ENCODE data around the gene EIF3F. TPM values are rescaled to one million over a fixed set of nuclear protein-coding genes. Genes with fewer than 3 reads are reported as not detected.

EIF3F gene
- total RNA-seq, 4 donors from 2014 or later: 187 to 263 (median 231) TPM

GRCh38 chr11:8008212-8008611 lies 21.1 kb downstream of the EIF3F start:
- Histone ChIP-seq H3K4me3 (replicated peaks in 1 of 3) (no peak overlapping the region), H3K27ac (no peak overlapping the region), H3K4me1 (no peaks in the 10 kb centered on the region), H3K27me3 (no peaks in the 10 kb centered on the region), H3K36me3 (no peaks in the 10 kb centered on the region), H3K9me3 (no peaks in the 10 kb centered on the region)
- DNase-seq: no peak
- WGBS, 2 donors: 39 to 44% methylated on average over 4 of the region's 4 CpGs
- intact Hi-C loops (cut with DNase I): loop anchor here (5.0 kb wide), 1 partner anchor 84 kb away; no protein-coding TSS in a partner anchor
- TF ChIP-seq CTCF (IDR thresholded peaks at IDR 0.05) (no peak), POLR2A (IDR thresholded peaks at IDR 0.05) (no peak)

GRCh38 chr11:8009856-8010255 lies 22.7 kb downstream of the EIF3F start:
- no peak overlapping the region for H3K27ac ChIP-seq
- H3K9me3 ChIP-seq: no peaks in the 10 kb centered on the region
- no peak for TF ChIP-seq CTCF (IDR thresholded peaks at IDR 0.05)
- no peak for TF ChIP-seq POLR2A (IDR thresholded peaks at IDR 0.05)
- no peak overlapping the region for H3K4me3 ChIP-seq (replicated peaks in 1 of 3)
- no peak for DNase-seq
- H3K4me1 ChIP-seq: no peaks in the 10 kb centered on the region
- intact Hi-C loops (cut with DNase I): loop anchor here (5.0 kb wide), 1 partner anchor 82 kb away; no protein-coding TSS in a partner anchor
- no peaks in the 10 kb centered on the region for H3K27me3 ChIP-seq
- H3K36me3 ChIP-seq: no peaks in the 10 kb centered on the region
- 95 to 98% methylated on average over 3 of the region's 3 CpGs for WGBS, 2 donors

- intact Hi-C loops (cut with DNase I): no loop called here
- WGBS, 2 donors: 78 to 82% methylated on average over 2 of the region's 2 CpGs
- no peak for TF ChIP-seq CTCF (IDR thresholded peaks at IDR 0.05)
- TF ChIP-seq POLR2A (IDR thresholded peaks at IDR 0.05): no peak
- no peaks in the 10 kb centered on the region for H3K4me1 ChIP-seq
- DNase-seq: no peak
- no peaks in the 10 kb centered on the region for H3K27me3 ChIP-seq
- H3K27ac ChIP-seq: no peak overlapping the region
- no peaks in the 10 kb centered on the region for H3K9me3 ChIP-seq
- no peak overlapping the region for H3K4me3 ChIP-seq (replicated peaks in 1 of 3)
- H3K36me3 ChIP-seq: no peaks in the 10 kb centered on the region
Observed at GRCh38 chr11:8011371-8011770, 24.2 kb downstream of the EIF3F start.

- H3K4me3 ChIP-seq (replicated peaks in 1 of 3): no peak overlapping the region
- DNase-seq: no peak
- intact Hi-C loops (cut with DNase I): no loop called here
- no peaks in the 10 kb centered on the region for H3K4me1 ChIP-seq
- no peaks in the 10 kb centered on the region for H3K27me3 ChIP-seq
- no peaks in the 10 kb centered on the region for H3K36me3 ChIP-seq
- 58 to 64% methylated on average over 4 of the region's 4 CpGs for WGBS, 2 donors
- TF ChIP-seq POLR2A (IDR thresholded peaks at IDR 0.05) (no peak), CTCF (IDR thresholded peaks at IDR 0.05) (no peak)
- no peak overlapping the region for H3K27ac ChIP-seq
- no peaks in the 10 kb centered on the region for H3K9me3 ChIP-seq
Observed at GRCh38 chr11:8011981-8012444, 24.9 kb downstream of the EIF3F start.

- Histone ChIP-seq H3K4me1 (peaks cover 7 to 8% of the 10 kb centered on the region in 2 donors), H3K27ac (no peak overlapping the region), H3K27me3 (no peaks in the 10 kb centered on the region), H3K9me3 (no peaks in the 10 kb centered on the region), H3K36me3 (no peaks in the 10 kb centered on the region), H3K4me3 (replicated peaks in 1 of 3) (no peak overlapping the region)
- TF ChIP-seq POLR2A (IDR thresholded peaks at IDR 0.05) (no peak), CTCF (IDR thresholded peaks at IDR 0.05) (no peak)
- no peak for DNase-seq
- 86 to 87% methylated on average over 5 of the region's 5 CpGs for WGBS, 2 donors
- intact Hi-C loops (cut with DNase I): no loop called here
Observed at GRCh38 chr11:8013833-8014232, 26.7 kb downstream of the EIF3F start.
